Fibroblast of gingiva (primary cell): ENCODE results near the gene PYGO2.

Experiments
- DNase-seq: peaks from one replicate; pipeline ENCODE4 v3.0.0-alpha.2; 2011; ENCODE audit warnings: low read depth

The PYGO2 gene, protein sequence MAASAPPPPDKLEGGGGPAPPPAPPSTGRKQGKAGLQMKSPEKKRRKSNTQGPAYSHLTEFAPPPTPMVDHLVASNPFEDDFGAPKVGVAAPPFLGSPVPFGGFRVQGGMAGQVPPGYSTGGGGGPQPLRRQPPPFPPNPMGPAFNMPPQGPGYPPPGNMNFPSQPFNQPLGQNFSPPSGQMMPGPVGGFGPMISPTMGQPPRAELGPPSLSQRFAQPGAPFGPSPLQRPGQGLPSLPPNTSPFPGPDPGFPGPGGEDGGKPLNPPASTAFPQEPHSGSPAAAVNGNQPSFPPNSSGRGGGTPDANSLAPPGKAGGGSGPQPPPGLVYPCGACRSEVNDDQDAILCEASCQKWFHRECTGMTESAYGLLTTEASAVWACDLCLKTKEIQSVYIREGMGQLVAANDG

DNA sequence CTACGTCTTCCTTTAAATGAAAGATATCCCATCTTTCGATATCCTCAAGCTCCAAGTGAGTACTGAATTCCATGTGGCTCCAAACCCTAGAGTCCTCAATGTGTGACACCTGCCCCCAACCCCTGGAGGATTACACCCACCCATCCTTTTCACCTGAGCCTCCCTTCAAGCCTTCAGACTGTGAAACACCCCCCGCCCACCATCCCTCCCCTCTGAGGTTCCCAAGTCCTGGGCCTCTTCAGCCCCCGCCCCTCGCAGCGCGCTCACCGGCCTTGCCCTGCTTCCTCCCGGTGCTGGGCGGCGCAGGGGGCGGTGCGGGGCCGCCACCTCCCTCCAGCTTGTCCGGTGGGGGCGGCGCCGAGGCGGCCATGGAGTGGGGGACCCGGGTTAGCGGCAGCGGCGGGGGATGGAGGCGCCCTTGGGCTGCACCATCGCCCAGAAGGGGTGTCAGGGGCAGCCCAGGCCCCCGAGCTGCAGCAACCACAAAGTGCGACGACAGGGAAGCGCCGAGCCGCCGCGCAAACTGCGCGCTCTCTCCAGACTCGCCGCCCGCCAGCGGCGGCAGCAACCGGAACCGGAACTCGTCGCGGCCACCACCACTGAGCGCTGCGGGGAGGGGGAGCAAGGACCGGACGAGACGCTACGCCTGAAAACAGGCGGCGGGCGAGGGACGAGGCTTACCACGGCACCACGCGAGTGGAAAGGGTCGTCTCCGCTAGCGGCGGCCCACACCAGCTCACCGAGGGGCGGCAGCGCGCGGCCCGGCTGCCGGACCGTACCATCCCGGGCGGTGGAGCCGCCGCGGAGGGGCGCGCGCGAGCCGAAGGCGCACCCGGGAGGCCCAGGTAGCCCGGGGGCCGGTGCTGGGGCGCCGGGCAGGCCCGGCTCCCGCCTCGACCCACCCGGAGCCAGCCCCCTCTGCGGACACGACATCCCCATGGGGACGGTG lies at the start of gene PYGO2:
Gene PYGO2, minus strand, starts transcription at position 576 of the 949 bp plus-strand sequence. Its CDS starts 206 bp downstream, at position 370.
- peak; percentile 73 for DNase-seq

DNA sequence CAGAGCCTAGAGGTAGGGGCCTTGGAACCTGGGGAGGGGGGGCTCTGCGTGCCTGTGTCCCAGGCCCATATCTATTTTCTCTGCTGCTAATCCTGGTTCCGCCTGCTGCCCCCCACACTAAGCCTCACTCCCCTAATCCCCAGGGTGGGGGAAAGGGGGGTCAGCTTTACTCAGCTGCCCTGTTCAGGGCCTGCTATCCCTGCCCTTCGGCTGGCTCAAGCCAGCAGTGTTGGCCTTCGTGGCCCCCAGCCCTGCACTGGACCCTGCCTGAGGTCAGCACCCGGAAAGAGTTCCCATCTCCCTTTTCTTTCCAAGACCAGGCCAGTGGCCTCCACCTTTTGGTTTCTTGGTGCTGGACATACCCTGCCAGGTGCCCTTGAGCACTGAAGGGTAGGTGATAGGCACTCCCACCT lies 49.4 kb upstream of the PYGO2 start:
- DNase-seq: no peak

DNA sequence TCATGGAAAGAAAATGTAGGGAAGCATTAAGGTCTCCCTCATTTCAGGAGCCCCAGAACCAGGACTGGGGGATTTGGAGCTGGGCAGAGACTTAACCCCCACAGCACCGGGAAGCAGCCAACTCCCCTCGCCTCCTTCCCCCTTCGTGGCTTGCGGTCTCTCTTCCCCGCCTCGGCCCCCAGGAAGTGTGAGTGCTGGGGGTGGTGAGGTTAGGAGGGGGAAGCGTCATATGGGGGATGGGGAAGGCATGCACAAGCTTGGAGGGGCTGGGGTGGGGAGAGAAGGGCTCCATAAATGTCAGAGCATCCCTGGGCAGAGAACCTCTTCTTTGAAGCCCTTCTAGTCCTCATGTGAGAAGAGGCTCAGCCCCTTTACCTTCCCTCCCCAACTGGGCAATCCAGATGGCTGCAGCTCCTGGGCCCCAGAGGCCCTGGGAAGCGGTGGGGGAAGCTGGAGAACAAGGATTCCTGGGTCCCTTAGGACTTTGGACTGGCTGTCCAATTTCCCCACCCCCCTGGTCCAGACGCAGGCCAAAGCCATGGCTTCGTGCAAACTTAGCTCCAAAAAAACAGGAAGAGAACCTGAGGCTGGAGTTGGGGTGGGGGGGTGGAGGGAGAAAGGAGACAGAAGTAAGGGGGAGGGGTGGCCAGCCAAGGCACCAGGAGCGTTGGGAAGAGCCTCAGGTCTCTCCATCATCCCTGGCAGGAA lies 48.8 kb upstream of the PYGO2 start:
- no peak for DNase-seq

DNA sequence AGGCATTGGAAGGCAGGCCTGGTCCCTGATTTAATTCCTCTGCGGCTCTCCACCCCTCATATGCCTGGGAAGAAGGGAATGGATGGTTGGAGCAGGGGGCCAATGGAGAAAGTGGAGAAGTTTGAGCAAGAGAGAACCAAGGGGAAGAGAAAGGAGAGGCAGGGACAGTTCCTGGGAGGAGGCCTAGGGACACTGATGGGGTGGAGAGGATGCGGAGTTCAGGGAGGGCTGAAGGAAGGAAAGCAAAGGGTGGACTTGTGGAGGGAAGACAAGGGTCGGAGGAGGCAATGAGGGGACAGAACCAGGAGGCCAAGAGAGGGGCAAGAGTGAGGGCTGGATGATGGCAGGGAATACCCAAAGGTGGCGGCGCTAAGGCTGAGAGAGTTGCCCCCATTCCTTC lies 48.2 kb upstream of the PYGO2 start:
- no peak for DNase-seq

DNA sequence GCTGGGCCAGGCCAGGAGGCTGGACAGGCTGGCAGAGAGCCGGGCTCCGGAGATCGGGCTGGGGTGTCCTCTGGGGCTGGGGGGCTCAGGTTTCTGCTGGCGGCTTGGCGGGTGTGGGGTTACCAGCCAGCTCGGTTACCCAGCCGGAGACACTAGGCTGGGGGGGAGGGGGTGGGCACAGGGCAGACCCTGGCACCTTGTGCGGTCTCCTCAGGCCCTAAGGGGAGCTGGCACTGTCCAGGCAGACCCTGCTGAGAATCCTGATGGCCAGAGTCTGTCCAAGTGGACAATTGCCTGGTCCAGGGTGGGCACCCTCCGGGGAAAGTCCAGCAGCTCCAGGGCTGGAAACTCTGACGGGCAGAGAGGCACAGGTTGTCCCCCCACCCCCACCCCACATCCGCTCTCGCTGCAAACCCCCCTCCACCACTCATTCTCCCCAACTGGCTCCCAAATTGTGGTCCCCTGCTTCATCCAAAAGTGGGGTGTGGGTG lies 47.7 kb upstream of the PYGO2 start:
- no peak for DNase-seq

DNA sequence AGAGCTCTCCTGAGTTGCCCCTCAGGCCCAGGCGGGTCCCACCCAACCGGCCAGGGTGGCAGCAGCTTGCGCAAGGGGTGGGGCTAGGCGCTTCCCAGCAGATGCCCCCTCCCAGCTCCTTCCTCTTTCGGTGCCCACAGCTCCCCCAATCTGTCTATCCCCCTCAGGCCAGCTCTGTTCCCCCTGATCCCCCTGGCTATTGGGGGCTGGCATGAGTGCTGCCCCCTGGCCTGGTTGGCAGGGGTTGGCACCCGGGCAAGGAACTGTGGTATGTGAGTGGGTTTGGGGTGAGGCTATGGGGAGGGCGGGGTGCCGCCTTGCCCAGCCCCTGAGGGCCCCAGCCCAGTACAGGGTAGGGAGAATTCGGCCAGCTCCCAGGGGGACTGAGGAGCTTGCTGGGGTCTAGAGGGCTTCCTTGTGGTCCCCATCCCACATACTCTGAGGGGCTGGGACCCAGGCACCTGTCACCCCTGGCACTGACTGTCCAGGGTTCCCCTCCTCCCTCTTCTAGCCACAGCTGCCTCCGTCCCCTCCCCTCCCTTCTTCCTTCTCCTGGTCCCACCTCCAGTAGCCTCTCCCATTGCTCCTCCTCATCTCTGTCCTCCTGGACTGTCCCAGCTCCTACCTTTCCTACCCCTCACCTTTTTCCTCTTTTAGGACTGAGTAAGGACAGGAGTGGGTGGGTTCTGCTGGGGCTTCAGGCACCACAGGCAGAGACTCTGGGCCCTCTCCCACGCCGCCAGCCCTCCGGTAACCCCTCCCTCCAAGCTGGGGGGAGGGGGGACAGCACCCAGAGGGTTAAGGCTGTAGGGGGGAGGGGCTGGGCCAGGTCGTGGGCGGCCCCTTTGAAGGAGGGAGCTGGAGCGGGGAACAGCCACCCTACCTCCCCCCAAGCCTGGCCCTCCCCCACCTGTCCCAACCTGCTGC lies 46.7 kb upstream of the PYGO2 start:
- DNase-seq: no peak

DNA sequence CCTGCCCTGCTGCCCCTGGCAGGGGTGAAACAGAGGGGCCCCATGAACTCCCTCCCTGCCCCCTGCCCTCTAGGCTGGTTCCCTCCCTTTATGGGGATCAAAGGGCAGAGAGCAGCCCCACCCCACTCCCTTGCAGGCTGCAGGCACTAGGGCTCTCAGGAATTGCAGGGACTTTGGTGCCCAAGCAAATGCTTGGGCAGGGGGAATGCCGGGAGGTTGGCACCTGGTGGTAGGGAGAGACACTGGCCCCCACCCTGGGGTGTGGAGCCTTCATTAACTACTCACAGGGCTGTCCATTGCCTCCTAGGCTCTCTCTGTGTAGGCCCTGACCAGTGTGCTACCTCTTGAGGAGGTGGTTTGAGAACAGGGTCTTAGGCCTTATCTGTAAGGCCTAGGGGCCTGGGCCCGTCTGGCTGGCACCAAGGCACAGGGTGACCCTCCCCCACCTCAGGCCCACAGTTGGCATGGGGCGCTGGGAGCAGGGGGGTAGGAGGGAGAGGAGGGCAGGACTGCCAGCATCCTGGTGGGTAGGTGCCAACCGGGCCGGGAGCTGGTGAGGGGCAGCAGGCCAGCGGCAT lies 45.8 kb upstream of the PYGO2 start:
- no peak for DNase-seq

DNA sequence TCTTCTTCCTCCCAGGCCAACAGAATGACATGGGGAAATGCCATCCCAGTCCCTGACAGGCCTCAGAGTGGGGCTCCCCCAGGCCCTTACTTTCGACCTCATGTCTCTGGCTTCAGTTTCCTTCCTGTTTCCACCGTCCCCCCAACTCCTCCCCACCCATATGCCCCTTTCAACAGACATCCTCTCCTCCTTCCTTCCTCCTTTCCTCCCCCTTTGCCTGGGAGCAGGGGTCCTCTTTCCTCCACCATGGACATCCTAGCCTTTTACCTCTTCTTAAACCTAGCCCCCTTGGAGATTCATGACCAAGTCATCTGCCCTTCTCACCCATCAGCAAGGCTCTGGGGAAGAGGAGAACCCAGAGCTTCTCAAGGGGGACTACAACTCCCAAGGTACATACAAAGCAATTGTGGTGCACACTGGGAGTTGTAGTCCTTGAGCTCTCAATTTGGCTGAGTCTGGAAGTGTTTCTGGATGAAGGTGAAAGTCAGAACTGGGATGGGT lies 45.1 kb upstream of the PYGO2 start:
- DNase-seq: no peak

DNA sequence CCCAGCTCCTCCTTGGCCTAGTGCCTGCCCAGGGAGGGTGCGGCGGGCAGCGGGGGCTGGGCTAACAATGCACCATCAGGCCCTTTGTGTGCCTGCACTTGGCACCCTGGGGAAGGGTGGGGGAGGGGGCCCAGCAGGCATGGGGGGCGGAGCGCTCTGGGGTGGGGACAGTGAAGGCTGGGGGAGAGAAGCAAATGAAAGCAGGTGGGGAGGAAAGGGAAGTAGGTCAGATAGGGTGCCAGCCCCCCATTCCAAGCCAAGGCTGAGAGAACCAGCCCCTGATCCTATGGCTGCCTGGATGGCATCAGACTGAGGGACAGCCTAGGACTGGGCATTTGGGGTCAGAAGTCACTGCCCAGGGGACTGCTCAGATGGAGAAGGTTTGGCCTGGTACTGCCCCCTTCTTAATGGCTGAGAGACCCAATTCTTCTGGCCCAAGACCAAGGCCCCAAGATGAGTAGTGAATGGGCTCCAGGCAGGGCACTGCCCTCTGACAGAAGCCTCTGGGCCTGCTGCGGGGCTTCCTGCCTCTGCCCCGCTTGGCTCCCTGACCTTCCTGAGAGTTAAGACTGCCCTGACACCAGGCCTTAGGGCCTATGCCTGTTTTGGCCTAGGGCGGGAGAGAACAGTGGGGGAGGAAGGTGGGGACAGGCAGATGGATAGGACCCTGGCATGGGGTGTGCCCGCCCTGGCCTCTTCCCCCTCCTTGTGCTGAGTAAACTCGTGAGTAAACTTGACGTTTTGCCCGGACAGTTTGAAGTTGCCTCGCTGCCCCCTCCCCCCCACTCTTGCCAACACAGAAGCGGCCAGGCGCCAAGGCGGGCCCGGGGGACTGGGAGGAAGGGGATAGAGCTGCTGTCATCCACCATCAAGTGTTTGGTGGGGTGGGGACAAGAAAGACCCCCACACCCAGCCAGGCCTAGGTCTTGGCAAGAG lies 43.8 kb upstream of the PYGO2 start:
- DNase-seq: peak; percentile 79

DNA sequence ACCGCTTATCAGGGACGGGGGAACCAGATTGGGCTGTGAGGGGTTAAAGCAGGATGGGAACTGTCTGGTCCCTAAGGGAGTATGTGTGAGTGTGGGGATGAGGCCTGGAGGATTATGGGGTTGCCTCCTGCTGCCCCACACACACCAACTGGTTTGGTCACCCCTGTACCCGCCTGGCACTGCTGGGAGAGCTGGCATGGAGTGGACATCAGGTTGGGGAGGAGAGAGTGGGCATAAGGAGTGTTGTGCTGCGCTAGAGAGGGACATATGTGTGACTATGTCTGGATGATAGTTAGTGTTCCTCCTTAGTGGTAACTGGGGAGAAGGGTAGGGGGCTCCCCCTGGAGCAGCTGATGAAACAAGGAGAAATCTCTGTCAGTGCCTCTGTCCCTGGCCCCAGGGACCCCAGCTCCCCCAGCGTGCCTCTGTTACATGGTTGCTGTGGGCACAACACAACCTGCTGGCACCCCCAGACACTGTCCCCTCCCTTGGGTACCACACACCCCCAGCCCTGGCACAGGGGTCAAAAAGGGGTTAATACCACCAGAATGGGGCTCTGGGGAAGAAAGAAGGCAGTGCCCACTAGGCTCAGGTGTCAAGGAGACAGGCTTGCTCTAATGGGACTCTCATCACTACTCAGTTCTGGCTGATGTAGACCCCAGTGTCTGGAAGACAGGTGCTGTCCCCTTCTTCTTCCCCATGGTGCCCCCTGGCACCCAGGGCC lies 42.9 kb upstream of the PYGO2 start:
- peak; percentile 36 for DNase-seq

DNA sequence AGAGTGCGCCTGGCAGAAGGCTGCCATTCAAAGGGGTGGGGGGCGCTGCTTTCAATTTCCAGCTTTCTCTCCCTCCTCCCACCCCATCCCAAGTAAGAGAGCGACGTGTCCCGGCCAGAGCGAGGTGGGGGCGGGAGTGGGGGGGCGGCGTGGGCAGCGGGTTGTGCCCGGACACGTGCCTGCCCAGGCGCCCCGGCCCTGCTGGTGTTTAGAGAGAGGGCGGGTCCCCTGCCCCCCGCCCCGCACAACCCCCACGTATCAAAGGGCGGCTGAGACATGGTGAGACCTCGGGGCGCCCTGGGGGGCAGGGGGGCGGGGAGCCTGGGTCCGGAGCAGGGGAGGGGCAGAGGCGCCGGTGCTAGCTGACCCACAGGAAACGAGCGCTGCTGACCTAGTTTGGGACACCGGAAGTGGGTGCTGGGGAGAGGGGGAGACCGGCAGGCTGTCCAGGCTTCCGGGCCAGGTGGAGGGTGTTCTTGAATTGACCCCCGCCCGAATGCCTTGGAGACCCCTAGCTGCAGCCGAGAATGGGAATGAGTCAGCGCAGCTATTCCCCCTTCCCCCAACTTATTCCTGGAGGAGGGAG lies 42.3 kb upstream of the PYGO2 start:
- peak; percentile 69 for DNase-seq

DNA sequence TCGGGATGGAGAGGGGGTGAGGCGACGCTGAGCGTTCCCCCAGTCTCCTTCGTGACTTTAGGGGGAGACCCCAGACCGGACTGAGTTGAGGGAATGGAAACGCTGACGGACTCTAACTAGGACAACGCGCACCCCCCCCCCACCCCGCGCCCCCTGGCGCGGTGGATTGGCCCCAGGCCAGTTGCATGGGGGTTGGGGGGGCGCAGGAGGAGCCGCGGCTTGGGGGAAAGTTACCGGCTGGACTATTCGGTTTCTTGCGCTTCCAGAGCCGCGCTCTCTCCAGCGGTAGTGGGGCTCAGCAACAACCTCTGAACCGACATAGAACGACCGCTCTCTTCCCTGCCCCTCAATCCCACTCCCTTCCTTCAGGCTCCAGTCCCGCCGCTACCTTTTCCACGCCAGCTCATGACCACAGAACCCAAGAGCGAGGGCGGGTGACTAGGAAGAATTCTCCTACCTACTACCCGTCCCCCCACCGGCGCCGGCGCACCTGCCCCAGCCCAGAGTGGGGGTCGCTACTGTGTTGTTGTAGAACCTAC lies 41.7 kb upstream of the PYGO2 start:
- no peak for DNase-seq

DNA sequence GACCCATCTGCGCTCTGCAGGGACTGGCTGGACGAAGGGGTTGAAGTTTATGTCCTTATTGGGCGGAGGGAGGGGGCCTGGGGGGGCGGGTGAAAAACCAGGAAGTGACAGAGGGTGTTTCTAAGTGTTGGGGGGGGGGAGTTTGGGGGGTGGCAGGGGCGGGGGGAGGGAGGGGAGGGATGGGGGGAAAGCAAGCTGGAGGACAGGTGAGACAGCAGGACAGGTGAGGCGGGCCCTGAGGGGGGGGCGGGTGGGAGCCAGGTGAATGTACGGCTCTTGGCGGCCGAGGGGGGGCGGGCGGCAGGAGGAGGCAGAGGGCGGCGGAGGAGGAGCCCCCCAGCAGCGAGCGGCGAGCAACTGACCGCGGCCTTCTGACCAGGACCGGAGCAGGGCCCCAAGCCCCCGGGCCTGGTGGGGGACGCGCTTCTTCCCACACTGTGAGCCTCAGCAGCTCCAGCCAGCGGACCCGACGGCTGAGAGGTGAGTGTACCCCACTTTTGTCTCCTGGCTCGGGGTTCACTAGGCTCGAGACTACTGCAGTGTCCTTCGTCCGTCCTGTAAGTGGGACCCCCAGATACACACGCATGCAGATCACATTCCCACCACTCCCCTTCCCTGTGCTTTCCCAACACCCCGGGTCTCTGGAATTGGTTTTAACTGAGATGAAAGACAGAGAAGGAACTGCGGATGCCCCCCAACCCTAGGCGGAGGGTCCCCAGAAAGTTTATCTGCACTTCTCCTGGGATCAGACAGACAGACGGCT lies 41.1 kb upstream of the PYGO2 start, which contains the start of gene ZBTB7B:
Gene ZBTB7B, plus strand, starts transcription at position 339 of the 763 bp plus-strand sequence. CDS start 11,859 bp downstream, outside the sequence.
- DNase-seq: peak; percentile 30

DNA sequence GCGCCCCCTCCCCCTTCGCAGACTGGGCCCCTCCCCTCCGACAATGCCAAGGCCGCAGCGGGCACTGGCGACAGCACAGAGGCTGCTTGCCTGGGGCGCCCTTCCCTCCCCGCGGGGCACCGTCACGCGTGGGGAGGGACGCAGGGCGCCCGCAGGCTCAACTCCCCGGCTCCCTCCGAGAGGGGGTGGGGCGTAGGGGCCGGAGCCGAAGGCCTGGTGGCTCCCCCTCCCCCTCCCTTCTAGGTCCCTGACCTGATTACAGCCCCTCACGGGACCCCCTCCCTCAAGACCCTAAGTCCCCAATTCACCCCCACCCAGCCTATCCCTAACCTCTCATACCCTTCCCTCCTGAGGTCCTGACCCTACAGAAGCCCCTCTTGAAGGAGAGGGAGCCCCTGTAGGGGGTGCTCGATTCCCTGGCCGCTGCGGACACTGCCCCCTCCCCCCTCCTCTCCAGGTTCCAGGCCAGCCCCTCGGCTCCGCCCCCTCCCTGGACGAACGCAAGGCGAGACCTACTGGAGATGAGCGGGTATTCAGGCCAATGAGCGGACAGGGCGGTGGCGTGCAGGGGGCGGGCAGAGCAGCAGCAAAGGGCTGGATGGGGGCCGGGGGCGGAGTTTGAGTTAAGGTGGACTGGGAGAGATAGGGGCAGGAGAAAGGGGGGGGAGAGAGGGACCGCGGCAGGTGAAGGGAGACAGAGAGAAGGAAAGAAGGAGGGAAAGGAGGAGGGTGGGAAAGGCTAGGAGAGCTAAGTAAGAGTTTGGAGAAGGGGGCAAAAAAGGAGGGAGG lies 40.3 kb upstream of the PYGO2 start:
- peak; percentile 99 for DNase-seq

DNA sequence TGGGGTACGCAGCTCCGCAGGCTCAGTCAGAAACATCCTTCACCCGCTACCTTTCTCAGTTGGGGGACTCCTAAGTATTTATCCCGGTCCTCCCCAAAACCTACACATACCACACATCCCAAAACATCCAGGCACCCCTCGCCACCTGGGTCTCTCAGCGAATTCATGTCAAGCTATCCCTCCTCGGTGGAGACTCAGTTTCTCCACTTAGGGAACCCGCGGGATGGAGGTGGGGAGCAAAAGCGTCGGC lies 39.8 kb upstream of the PYGO2 start:
- DNase-seq: no peak

DNA sequence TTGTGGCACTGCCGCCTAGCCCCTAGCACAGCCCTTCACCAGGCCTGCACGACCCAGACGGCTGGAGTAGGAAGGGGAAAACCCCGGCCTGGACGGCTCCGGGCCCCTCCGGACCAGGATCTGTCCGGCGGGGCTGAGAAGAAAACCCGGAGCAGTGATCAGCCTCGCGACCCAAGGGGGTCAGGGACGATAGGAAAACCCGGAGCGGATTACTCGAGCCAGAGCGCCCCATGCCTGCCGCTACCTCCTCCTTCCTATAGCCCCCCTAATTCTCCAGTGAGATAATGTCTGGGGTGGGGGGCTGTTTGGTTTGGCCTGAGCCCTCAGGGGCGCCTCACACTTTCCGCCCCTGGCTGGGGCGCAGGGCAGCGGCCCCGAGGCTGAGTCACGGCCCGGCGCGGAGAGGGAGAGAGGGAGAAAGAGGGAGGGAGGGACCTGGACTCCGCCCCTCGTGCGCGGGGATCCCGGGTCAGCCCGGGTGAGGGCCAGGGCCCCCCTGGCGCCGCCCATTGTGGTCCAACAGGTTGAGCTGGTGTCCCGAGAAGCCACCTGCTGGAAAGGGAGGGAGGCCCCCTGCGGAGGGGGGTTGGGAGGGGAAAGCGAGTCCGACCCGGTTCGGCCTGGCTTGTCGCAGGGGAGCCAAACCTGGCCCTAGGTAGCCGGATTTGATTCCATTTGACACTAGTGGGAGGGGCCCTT lies 39.3 kb upstream of the PYGO2 start:
- peak; percentile 86 for DNase-seq
